ENCODE results near the gene SLC6A13.

- TF ChIP-seq SP4 (IDR thresholded peaks at IDR 0.05; ENCODE audit: low read length) (no peak), EZH2 (IDR thresholded peaks at IDR 0.05; ENCODE audit: low read depth, low read length, severe bottlenecking) (no peak), CBX5 (IDR thresholded peaks at IDR 0.05; ENCODE audit: low read depth, low read length) (no peak), CTCF (IDR thresholded peaks at IDR 0.05; ENCODE audit: control extremely low read depth in 1 of 3, insufficient read depth in 1 of 3, low read depth in 1 of 3, low read length in 3 of 3) (no peak), MAX (IDR thresholded peaks at IDR 0.05) (no peak), BCL11A (IDR thresholded peaks at IDR 0.05; ENCODE audit: low read depth in 2 of 2, low read length in 2 of 2) (no peak)
Measured at GRCh38 chr12:186006-186625, 76.5 kb downstream of the SLC6A13 start.
